Fibroblast of upper back skin (primary cell): Measurements from ENCODE around the gene ASB16.
"Not testable (repeated sequence)": the region's sequence is repeated elsewhere in the genome, so short reads cannot be mapped to it uniquely, and the experiment has no call there.

Source experiments
- DNase-seq: peaks from one replicate; pipeline ENCODE4 v3.0.0-alpha.2; 2013

ASB16 gene, protein sequence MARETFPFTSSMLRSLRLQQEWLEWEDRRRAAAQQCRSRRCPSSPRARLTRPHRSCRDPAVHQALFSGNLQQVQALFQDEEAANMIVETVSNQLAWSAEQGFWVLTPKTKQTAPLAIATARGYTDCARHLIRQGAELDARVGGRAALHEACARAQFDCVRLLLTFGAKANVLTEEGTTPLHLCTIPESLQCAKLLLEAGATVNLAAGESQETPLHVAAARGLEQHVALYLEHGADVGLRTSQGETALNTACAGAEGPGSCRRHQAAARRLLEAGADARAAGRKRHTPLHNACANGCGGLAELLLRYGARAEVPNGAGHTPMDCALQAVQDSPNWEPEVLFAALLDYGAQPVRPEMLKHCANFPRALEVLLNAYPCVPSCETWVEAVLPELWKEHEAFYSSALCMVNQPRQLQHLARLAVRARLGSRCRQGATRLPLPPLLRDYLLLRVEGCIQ

GRCh38 chr17:44170499-44171201, at the start of gene ASB16:
TSS of gene ASB16 (plus strand) at chr17:44170704. CDS start at chr17:44170790, 86 bp downstream.
- no peak for DNase-seq

DNA sequence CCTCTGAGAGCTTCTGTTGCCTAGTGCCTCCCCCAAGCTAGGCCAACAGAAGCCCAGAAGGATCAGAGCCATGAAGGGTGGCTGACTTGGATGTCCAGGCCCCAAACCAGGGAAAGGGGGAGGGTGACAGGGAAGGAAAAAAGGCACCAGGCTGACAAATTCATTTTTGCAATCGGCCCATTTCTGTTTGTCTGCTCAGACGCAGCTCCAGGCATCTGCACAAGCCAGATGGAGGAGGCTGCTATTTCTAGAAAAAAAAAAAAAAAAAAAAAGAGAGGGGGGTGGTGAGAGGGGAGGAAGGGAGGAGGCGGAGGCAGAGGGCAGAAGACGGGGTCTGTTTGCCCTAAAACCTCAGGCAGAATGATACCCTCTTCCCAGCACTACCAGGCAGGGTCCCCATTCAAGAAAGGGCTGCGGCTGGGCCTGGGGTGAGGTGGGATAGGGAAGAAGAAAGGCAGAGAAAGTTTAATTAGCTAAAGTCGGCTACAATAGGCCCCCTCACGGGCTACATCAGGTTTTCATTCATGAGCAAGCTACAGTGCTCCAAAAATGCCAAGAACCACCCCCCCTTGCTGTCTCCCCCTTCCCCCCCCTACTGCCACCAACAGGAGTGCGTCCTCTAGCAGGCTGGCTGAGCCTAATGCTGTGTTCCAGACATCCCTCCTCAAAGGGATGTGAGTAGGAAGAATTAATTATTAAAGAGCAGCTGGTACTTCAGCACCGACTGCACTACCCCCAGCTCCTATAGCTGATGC, 49.5 kb upstream of the ASB16 start:
- DNase-seq: no peak

DNA sequence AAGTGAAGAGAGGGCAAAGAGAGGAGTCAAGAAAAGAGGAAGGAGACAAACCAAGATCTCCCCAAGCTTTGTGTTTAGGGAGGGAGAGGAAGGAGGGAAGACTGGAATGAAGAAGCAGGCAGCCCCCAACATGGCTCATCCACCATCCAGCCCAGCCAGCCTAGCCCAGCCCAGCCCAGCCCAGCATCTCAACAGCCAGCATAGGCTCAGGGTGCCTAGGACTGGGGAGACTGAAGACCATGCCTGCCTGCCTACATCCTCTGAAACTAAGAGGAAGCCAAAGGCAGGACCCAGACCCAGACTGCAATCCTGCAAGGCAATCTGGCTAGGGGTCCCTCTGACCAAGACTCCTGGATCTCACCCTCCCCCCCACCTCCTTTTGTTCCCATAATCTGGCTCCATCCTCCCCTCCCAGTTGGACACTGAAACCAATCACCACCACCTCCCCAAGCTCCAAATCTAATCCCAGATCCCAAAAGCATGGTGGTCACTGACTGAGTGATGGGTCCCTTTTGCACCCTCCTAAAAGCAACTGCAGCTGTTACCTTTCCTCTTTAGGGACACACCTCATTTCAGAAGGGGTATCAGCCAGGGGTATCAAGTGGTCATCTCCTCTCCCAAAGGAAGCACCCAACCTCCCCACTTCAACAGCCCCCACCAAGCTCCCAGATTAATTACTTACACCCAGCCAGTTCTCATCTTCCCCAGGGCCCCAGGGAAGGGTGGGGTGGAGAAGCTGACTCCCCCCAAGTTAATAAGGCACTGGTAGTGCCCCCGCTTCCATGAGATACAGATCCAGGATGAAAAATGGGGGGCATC, 48.3 kb upstream of the ASB16 start:
- DNase-seq: no peak

DNA sequence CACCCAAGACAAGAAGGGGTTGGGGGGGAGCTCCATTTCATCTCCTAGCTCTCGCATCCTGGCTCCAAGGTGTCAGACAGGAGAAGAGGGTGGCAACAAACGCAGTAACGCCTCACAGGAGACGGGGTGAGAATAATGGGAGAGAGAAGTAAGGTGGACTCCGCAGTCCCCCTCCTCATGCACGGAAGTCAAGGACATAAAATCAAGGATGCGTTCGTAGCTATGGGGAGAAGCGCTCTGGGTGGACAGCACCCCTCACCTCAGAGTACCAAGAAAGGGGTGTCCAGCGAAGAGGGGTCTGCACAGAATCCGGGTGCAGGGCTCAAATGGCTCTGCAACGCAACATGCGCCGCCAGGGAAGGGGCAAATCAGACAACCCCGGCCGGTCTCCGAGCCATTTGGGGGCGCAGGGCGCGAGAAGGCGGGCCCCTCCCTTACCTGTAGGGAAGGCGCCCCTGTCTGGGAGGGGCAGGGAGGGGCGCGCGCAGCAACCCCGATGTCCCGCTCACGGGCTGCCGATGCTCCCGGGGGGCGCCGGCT, 47.6 kb upstream of the ASB16 start:
- no peak for DNase-seq

DNA sequence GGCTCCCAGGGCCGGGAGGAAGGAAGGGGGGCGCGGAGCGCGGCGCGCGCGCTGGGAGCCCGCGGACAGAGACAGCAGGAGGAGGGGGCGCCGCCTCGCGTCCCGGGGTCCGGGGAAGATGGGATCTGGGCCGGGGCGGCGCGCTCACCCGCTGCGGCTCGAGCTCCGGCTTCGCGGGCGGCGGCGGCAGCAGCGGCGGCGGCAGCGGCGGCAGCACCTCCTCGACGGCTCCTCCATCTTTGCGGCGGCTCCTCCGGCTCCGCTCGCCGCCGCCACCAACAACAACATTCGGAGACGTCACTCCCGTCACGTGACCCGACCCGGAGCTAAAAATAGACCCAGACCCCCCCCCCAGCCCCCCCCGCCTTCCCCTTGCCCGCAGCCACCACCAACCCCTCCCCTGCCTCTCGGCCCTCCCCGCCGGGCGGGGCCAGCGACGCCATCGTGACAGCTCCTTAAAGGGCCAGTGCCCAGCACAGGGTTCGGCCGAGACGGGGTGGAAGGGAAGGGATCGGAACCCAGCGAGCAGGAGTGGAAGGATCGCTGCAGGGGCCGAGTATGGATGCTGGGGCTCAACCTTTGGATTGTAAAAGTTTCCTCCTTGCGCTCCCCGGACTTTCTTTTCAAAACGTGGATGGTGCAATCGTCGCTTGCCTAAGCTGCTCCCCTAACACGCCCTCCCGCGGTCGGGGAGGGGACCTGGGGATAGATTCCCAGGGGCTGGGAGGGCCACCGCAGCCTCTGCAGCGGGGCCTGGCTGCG, 47.0 kb upstream of the ASB16 start, which contains the start of gene HDAC5:
Gene HDAC5, minus strand, starts transcription at position 286 of the 762 bp plus-strand sequence. CDS start 6,126 bp downstream, outside the sequence.
- peak; percentile 94 for DNase-seq

DNA sequence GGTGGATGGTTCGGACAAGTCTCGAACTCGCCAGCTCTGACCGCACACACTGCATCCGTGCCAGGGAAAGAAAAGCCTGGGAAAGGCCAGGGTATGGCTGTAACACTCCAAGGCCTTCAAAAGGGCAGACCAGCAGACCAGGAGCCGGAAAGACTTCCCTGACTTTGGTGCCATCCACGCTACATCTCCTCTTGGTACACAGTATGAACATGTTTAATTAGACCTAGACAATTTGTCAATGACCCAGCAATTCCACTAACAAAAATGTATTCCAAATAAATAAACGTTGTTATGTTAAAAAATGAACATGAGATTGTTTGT, 46.4 kb upstream of the ASB16 start:
- DNase-seq: no peak

DNA sequence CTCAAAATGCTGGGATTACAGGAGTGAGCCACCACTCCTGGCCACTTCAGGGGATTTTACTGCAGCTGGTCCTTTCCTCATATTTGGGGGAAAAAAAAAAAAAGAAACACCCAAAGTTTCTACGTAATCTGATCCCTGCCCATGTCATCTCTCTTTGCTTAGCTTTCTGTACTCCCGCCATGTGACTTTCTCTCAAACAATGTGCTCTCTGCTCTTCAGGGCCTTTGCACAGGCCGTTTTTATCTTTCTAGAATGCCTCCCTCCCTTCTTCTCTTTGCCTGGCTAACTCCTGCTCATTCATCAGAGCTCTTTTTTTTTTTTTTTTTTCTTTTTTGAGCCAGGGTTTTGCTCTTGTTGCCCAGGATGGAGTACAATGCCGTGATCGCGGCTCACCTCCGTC, 42.1 kb upstream of the ASB16 start:
- DNase-seq: no peak

GRCh38 chr17:44130693-44131349, 39.7 kb upstream of the ASB16 start:
- DNase-seq: no peak

- not testable (repeated sequence) for DNase-seq
These were observed 39.1 kb upstream of the ASB16 start for GRCh38 chr17:44131372-44131771.

DNA sequence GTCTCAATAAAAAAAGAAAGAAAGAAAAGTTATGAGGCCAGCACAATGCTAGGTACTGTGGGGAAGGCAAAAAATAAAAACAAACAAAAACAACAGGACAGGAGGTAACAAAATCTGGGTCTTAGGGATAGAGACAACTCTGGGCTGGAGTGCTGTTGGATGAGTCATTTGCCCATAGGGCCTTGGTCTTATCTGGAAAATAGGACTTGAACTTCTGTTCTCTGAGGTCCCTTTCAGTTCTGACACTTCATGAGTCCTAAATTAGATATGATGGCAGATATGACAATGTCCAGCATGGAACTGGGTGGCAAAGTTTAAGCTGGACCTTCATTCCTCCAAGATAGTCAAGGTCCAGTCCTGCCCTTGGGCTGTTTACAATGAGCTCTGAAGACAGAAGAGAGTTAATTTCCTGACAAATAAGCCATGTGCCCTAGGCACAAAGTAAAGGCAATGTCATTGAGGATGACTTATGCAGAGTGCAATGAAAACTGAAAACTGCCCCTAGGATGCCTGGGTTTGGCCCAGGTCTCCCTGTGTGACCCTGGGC, 38.2 kb upstream of the ASB16 start:
- no peak for DNase-seq

DNA sequence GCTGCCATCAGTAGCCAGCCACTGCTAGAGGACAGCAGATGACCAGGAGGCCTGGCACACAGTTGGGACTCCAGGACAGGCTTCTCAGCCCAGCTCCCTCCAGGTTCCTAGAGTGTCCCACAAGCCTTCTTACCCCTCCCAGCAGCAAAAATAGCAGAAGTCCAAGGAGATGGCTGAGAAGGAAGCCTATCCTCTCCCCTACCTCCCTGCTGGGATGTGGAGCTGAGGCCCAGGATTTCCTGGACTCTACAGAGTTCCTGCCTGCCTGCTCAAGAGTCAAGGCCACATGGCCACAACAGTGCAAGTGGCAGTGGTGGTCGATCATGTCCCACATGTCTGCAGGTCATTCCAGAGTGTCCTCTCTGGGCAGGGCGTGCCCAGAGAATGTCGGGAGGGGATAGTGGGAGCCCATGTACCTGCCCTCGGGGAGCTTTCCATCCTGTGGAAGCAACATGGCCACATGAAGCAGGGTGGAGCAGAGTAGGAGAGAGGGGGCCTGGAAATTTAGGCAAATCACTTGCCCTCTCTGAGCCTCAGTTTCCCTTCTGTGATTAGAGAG, 36.5 kb upstream of the ASB16 start:
- no peak for DNase-seq

DNA sequence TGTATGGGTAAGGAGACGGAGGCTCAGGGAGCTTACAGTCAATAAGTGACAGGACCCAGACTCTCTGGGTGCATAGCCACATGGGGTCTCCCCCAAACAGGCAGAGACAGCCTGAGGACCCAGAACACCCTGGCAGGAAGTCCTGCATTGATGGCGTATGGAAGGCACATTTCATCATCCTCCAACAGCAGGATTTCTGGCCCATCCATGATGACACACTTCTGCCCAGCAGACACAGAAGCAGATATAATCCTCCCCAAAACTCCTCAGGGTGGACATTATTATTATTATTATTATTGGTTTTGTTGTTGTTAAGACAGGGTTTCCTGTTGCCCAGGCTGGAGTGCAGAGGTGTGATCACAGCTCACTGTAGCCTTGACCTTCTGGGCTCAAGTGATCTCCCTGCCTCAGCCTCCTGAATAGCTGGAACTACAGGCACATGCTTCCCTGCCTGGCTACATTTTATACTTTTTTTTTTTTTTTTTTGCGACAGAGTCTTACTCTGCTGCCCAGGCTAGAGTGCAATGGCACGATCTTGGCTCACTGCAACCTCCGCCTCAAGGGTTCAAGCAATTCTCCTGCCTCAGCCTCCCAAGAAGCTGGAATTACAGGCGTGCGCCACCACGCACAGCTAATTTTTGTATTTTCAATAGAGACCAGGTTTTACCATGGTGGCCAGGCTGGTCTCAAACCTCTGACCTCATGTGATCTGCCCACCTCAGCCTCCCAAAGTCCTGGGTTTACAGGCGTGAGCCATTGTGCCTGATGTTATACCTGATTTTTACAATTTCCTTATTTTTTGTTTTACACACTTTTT, 35.5 kb upstream of the ASB16 start:
- DNase-seq: peak; percentile 13

GRCh38 chr17:44137891-44138709, 32.4 kb upstream of the ASB16 start:
- DNase-seq: peak; percentile 99

DNA sequence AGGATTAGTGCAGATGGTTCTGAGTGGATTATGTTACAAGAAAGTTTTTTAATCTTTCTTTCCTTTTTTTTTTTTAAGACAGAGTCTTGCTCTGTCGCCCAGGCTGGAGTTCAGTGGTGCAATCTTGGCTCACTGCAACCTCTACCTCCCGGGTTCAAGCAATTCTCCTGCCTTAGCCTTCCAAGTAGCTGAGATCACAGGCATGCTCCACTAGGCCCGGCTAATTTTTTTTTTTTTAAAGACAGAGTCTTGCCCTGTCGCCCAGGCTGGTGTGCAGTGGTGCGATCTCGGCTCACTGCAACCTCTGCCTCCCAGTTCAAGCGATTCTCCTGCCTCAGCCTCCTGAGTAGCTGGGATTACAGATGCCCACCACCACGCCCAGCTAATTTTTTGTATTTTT, 26.6 kb upstream of the ASB16 start:
- not testable (repeated sequence) for DNase-seq

DNA sequence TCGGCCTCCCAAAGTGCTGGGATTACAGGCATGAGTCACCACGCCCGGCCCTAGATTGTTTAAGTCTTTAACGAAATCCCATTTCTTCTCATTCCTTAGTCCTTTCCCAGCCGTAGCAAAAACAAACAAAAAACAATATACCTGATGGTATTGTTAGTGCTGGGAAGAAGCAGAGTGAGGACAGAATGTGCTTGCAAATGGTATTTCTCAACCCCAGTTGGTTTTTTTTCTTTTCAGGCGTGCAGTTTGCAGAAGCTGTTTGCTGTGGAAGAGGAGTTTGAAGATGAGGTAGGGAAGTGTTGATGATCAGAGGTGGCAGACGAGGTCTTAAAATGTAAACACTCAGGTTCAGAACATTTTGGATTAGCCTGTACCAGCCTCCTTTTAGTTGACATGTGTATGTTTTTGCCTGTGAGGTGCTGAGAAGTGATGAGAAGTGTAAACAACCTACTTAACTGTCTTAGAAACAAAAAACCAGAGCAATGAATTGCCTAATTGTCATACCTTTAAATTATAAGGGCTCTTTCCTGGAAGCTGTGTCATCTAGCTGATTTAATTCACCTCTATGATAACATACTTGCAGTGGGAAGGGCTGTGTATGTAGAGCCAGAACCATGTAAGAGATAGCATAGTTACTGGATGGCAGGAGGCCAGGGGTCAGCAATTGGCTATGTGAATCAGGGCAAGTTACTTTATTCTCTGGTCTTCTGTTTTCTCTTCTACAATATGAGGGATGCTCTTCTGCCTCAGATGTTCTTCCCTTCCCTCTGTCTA, 25.4 kb upstream of the ASB16 start:
- no peak for DNase-seq

GRCh38 chr17:44146375-44147346, 23.8 kb upstream of the ASB16 start:
- DNase-seq: no peak
